ENCODE data around the gene SLC25A28. TPM values are rescaled to one million over a fixed set of nuclear protein-coding genes. Genes with fewer than 3 reads are reported as not detected.

Gene SLC25A28
- polyA plus RNA-seq, 1 donor from 2014 or later, result 79.9 TPM

GRCh38 chr10:99595770-99596465, 24.3 kb downstream of the SLC25A28 start:
- Histone ChIP-seq H2AFZ (ENCODE audit: low read depth, low read length) (no peak overlapping the region), H3K4me3 (ENCODE audit: low read length) (no peak overlapping the region), H4K20me1 (ENCODE audit: insufficient read depth) (no peaks in the 10 kb centered on the region), H3K27me3 (ENCODE audit: insufficient read depth, low read depth, low read length) (no peaks in the 10 kb centered on the region), H3K4me2 (ENCODE audit: low read length) (no peak overlapping the region), H3K27ac (ENCODE audit: low read length) (no peak overlapping the region), H3F3A (ENCODE audit: insufficient read depth, low read length, poor library complexity, severe bottlenecking) (no peaks in the 10 kb centered on the region), H3K36me3 (ENCODE audit: insufficient read depth, low read length) (no peaks in the 10 kb centered on the region), H3K79me2 (replicated peaks; ENCODE audit: insufficient read depth, low read length) (no peaks in the 10 kb centered on the region), H3K9me3 (ENCODE audit: low read length) (no peaks in the 10 kb centered on the region), H3K9me2 (ENCODE audit: insufficient read depth, low read length) (no peaks in the 10 kb centered on the region), H3K9ac (ENCODE audit: low read length) (no peak overlapping the region)
- TF ChIP-seq EP300 (conservative IDR thresholded peaks at IDR 0.05; ENCODE audit: poor library complexity, severe bottlenecking) (no peak), EZH2 (IDR thresholded peaks at IDR 0.05; ENCODE audit: borderline replicate concordance, insufficient read depth, low read length, poor library complexity, severe bottlenecking) (no peak), CTCF (IDR thresholded peaks at IDR 0.05; ENCODE audit: poor library complexity, severe bottlenecking) (no peak), POLR2AphosphoS5 (IDR thresholded peaks at IDR 0.05) (no peak), RAD21 (conservative IDR thresholded peaks at IDR 0.05) (no peak)

GRCh38 chr10:99595236-99595635, 25.0 kb downstream of the SLC25A28 start:
- no peaks in the 10 kb centered on the region for H3K79me2 ChIP-seq (replicated peaks; ENCODE audit: insufficient read depth, low read length)

More at GRCh38 chr10:99595236-99595635, 25.0 kb downstream of the SLC25A28 start:
- Histone ChIP-seq H3K36me3 (ENCODE audit: insufficient read depth, low read length) (no peaks in the 10 kb centered on the region), H3K27me3 (ENCODE audit: insufficient read depth, low read depth, low read length) (no peaks in the 10 kb centered on the region), H3K4me3 (ENCODE audit: low read length) (no peak overlapping the region), H3K9ac (ENCODE audit: low read length) (no peak overlapping the region), H3K9me2 (ENCODE audit: insufficient read depth, low read length) (no peaks in the 10 kb centered on the region), H3F3A (ENCODE audit: insufficient read depth, low read length, poor library complexity, severe bottlenecking) (no peaks in the 10 kb centered on the region), H3K9me3 (ENCODE audit: low read length) (no peaks in the 10 kb centered on the region), H3K27ac (ENCODE audit: low read length) (no peak overlapping the region), H3K4me2 (ENCODE audit: low read length) (no peak overlapping the region), H4K20me1 (ENCODE audit: insufficient read depth) (no peaks in the 10 kb centered on the region), H2AFZ (ENCODE audit: low read depth, low read length) (no peak overlapping the region)
- TF ChIP-seq EZH2 (IDR thresholded peaks at IDR 0.05; ENCODE audit: borderline replicate concordance, insufficient read depth, low read length, poor library complexity, severe bottlenecking) (no peak), RAD21 (conservative IDR thresholded peaks at IDR 0.05) (no peak), MXI1 (conservative IDR thresholded peaks at IDR 0.05; ENCODE audit: poor library complexity, severe bottlenecking) (no peak), CTCF (IDR thresholded peaks at IDR 0.05; ENCODE audit: poor library complexity, severe bottlenecking) (no peak), TAF1 (IDR thresholded peaks at IDR 0.05; ENCODE audit: low read depth) (no peak), POLR2AphosphoS5 (IDR thresholded peaks at IDR 0.05) (no peak), EP300 (conservative IDR thresholded peaks at IDR 0.05; ENCODE audit: poor library complexity, severe bottlenecking) (no peak), SMC3 (conservative IDR thresholded peaks at IDR 0.05; ENCODE audit: poor library complexity) (no peak)
- TF ChIP-seq, protein P1, sequence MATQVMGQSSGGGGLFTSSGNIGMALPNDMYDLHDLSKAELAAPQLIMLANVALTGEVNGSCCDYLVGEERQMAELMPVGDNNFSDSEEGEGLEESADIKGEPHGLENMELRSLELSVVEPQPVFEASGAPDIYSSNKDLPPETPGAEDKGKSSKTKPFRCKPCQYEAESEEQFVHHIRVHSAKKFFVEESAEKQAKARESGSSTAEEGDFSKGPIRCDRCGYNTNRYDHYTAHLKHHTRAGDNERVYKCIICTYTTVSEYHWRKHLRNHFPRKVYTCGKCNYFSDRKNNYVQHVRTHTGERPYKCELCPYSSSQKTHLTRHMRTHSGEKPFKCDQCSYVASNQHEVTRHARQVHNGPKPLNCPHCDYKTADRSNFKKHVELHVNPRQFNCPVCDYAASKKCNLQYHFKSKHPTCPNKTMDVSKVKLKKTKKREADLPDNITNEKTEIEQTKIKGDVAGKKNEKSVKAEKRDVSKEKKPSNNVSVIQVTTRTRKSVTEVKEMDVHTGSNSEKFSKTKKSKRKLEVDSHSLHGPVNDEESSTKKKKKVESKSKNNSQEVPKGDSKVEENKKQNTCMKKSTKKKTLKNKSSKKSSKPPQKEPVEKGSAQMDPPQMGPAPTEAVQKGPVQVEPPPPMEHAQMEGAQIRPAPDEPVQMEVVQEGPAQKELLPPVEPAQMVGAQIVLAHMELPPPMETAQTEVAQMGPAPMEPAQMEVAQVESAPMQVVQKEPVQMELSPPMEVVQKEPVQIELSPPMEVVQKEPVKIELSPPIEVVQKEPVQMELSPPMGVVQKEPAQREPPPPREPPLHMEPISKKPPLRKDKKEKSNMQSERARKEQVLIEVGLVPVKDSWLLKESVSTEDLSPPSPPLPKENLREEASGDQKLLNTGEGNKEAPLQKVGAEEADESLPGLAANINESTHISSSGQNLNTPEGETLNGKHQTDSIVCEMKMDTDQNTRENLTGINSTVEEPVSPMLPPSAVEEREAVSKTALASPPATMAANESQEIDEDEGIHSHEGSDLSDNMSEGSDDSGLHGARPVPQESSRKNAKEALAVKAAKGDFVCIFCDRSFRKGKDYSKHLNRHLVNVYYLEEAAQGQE (IDR thresholded peaks at IDR 0.05; ENCODE audit: borderline replicate concordance), result no peak

Measured in neural cell (in vitro differentiated cells).